B cell (primary cell): ENCODE results near the gene RBBP8. TPM values are rescaled to one million over a fixed set of nuclear protein-coding genes. Genes with fewer than 3 reads are reported as not detected.

ENCODE experiments used
- ATAC-seq: fragments of 200-7000 bp; cut with Tn5 transposase; one replicate; pipeline ENCODE4 v1.10.0; 2021; ENCODE audit warnings: low read depth, mild to moderate bottlenecking, moderate number of reproducible peaks, moderate library complexity
- CTCF ChIA-PET: fragments of 350-600 bp; sonication (Branson Sonifier 250); formaldehyde crosslinking; loops from one replicate; lab custom pipeline; 2021; ENCODE audit warnings: antibody characterized with exemption, inconsistent platforms; lab: Charles Lee
- POLR2A ChIA-PET: fragments of 350-600 bp; sonication (Branson Sonifier 250); formaldehyde crosslinking; loops from one replicate; lab custom pipeline; 2021; ENCODE audit warnings: antibody characterized with exemption; lab: Charles Lee
- DNase-seq: peaks from one replicate; pipeline ENCODE4 v3.0.0; 2013
- H2AFZ ChIP-seq: 2 replicates; pipeline ENCODE4 v1.6.1; 2012; ENCODE audit warnings: mild to moderate bottlenecking, low read depth, low read length; ENCODE audit not compliant: insufficient read depth, poor library complexity, severe bottlenecking
- H3K27ac ChIP-seq, 2 donors: 1 replicate in 1 of 2; 2 replicates in 1 of 2; pipeline ENCODE4 v1.5.1; 2012 to 2013; ENCODE audit warnings: low read length in 2 of 2, mild to moderate bottlenecking in 2 of 2, moderate library complexity in 1 of 2
- H3K27me3 ChIP-seq, 4 experiments: fragments of 200-600 bp in 1 of 4; sonication (generic) in 1 of 4; replicated peaks in 1 of 4; 1 replicate in 2 of 4; 2 replicates in 2 of 4; pipeline versions ENCODE4 v1.6.1 to v1.7.0; 2013 to 2016; ENCODE audit warnings: low read length in 3 of 4, mild to moderate bottlenecking in 2 of 4, mixed read lengths in 1 of 4, moderate library complexity in 1 of 4; ENCODE audit not compliant: insufficient read depth in 4 of 4, control insufficient read depth in 3 of 4; ENCODE audit errors: control extremely low read depth in 1 of 4
- H3K36me3 ChIP-seq, 2 experiments: replicated peaks in 1 of 2; 1 replicate in 1 of 2; 2 replicates in 1 of 2; pipeline versions ENCODE4 v1.6.1 to v1.7.1; 2013; ENCODE audit warnings: low read length in 1 of 2; ENCODE audit not compliant: insufficient read depth in 2 of 2, control insufficient read depth in 1 of 2; ENCODE audit errors: control extremely low read depth in 1 of 2, extremely low read depth in 1 of 2
- H3K4me1 ChIP-seq, 2 donors: fragments of 200-600 bp in 1 of 2; sonication (generic) in 1 of 2; 1 replicate in 1 of 2; 2 replicates in 1 of 2; pipeline versions ENCODE4 v1.5.1 to v1.6.1; 2013 to 2017; ENCODE audit warnings: low read length in 2 of 2; ENCODE audit not compliant: control insufficient read depth in 2 of 2, insufficient read depth in 2 of 2
- H3K4me2 ChIP-seq: replicated peaks from 2 replicates; pipeline ENCODE3; 2012; ENCODE audit warnings: mild to moderate bottlenecking, low read depth, low read length; ENCODE audit not compliant: poor library complexity, severe bottlenecking
- H3K4me3 ChIP-seq, 5 experiments: fragments of 200-600 bp in 1 of 5; sonication (generic) in 1 of 5; 1 replicate in 3 of 5; 2 replicates in 2 of 5; pipeline versions ENCODE4 v1.5.1 to v1.7.0; 2011 to 2016; ENCODE audit warnings: low read length in 4 of 5, mild to moderate bottlenecking in 4 of 5, low read depth in 2 of 5, control low read depth in 1 of 5, moderate library complexity in 1 of 5; ENCODE audit not compliant: insufficient read depth in 1 of 5; ENCODE audit errors: control extremely low read depth in 1 of 5, extremely low read depth in 1 of 5
- H3K79me2 ChIP-seq: fragments of 200-600 bp; sonication (generic); one replicate; pipeline ENCODE4 v1.6.0; 2016; ENCODE audit warnings: low read length; ENCODE audit not compliant: control insufficient read depth, insufficient read depth
- H3K9ac ChIP-seq: fragments of 200-600 bp; sonication (generic); 2 replicates; pipeline ENCODE4 v1.6.1; 2017; ENCODE audit warnings: mild to moderate bottlenecking, low read length, moderate library complexity
- H3K9me3 ChIP-seq, 3 donors: one replicate each; pipeline versions ENCODE4 v1.6.1 to v1.7.1; 2013; ENCODE audit warnings: low read length in 2 of 3; ENCODE audit not compliant: control insufficient read depth in 2 of 3, insufficient read depth in 1 of 3; ENCODE audit errors: control extremely low read depth in 1 of 3
- H4K20me1 ChIP-seq: 2 replicates; pipeline ENCODE4 v1.6.0; 2012; ENCODE audit warnings: mild to moderate bottlenecking, low read length; ENCODE audit not compliant: insufficient read depth, control insufficient read depth, poor library complexity, severe bottlenecking
- H3K27ac Mint-ChIP-seq: one replicate; pipeline ENCODE4 v1.8.0; 2021; ENCODE audit warnings: mixed read lengths
- H3K27me3 Mint-ChIP-seq: one replicate; pipeline ENCODE4 v1.8.0; 2021; ENCODE audit warnings: mixed read lengths
- H3K4me1 Mint-ChIP-seq: one replicate; pipeline ENCODE4 v1.8.0; 2021; ENCODE audit warnings: mixed read lengths
- H3K4me3 Mint-ChIP-seq: one replicate; pipeline ENCODE4 v1.8.0; 2021; ENCODE audit warnings: mixed read lengths
- H3K9me3 Mint-ChIP-seq: one replicate; pipeline ENCODE4 v1.8.0; 2022; ENCODE audit warnings: mixed read lengths; ENCODE audit not compliant: insufficient read depth
- CTCF ChIP-seq: fragments of 200-600 bp; IDR thresholded peaks from one replicate; pipeline ENCODE4 v1.8.0; 2022; ENCODE audit warnings: antibody characterized with exemption, mild to moderate bottlenecking
- EZH2 ChIP-seq: IDR thresholded peaks from 2 replicates; pipeline ENCODE4 v1.6.1; 2012; ENCODE audit warnings: borderline replicate concordance, low read depth, mild to moderate bottlenecking, moderate library complexity, low read length; ENCODE audit not compliant: insufficient read depth, poor library complexity, severe bottlenecking
- WGBS: methylation state at CpG from one replicate; pipeline ENCODE4 v1.1.5; 2013; ENCODE audit warnings: missing lambda C conversion rate; ENCODE audit not compliant: insufficient coverage; 5-methylcytosine and 5-hydroxymethylcytosine counted together
- intact Hi-C: fragments of 100-400 bp; cut with micrococcal nuclease; formaldehyde crosslinking; loops from one replicate; pipeline ENCODE4 v1.10.0; 2022
- polyA plus RNA-seq: library from polyadenylated mRNA; depleted of rRNA; stranded (reverse); fragments of >200 nt; gene quantifications from 2 replicates; pipeline ENCODE4 v1.2.3, GENCODE V29; 2012
- total RNA-seq, 2 donors: library from RNA; stranded (reverse); fragments of 120-200 nt in 1 of 2; gene quantifications; 1 replicate in 1 of 2; 2 replicates in 1 of 2; pipeline versions ENCODE4 v1.2.3 to v1.2.4, GENCODE V29; 2013 to 2022

The RBBP8 gene
- total and polyA plus RNA-seq, 2 donors (not counting 1 experiment from before 2014, with no cell fraction given) = 2.9 to 18.0 TPM

- Histone ChIP-seq H3K27me3 (no peaks in the 10 kb centered on the region), H4K20me1 (no peaks in the 10 kb centered on the region), H2AFZ (no peak overlapping the region), H3K4me3 (no peak overlapping the region), H3K9ac (no peak overlapping the region), H3K4me1 (peaks cover 40 to 46% of the 10 kb centered on the region in 2 donors), H3K36me3 (no peaks in the 10 kb centered on the region), H3K79me2 (no peaks in the 10 kb centered on the region), H3K4me2 (no peak overlapping the region), H3K27ac (no peak overlapping the region), H3K9me3 (peaks cover 0 to 18% (median 1%) of the 10 kb centered on the region in 3 donors)
- WGBS = 100% methylated on average over 1 of the region's 7 CpGs
- Mint-ChIP-seq H3K9me3 (peaks cover 3% of the 10 kb centered on the region), H3K27ac (no peak overlapping the region), H3K27me3 (no peaks in the 10 kb centered on the region), H3K4me1 (peaks cover 39% of the 10 kb centered on the region), H3K4me3 (no peak overlapping the region)
- ATAC-seq (no peak), DNase-seq (no peak)
- CTCF ChIA-PET = no interaction called here
- intact Hi-C loops = no loop called here
- TF ChIP-seq CTCF (no peak), EZH2 (no peak)
- POLR2A ChIA-PET = no interaction called here
These were observed 132.9 kb downstream of the RBBP8 start for GRCh38 chr18:23066060-23066459.

GRCh38 chr18:23066504-23067039 is 133.4 kb downstream of the RBBP8 start:
- Histone ChIP-seq H3K27ac (no peak overlapping the region), H2AFZ (no peak overlapping the region), H3K9me3 (peaks cover 0 to 18% (median 1%) of the 10 kb centered on the region in 3 donors), H3K27me3 (no peaks in the 10 kb centered on the region), H3K4me2 (no peak overlapping the region), H3K4me1 (peaks cover 46 to 51% of the 10 kb centered on the region in 2 donors), H3K9ac (no peak overlapping the region), H4K20me1 (no peaks in the 10 kb centered on the region), H3K4me3 (no peak overlapping the region), H3K36me3 (no peaks in the 10 kb centered on the region), H3K79me2 (no peaks in the 10 kb centered on the region)
- H3K9me3 Mint-ChIP-seq = peaks cover 3% of the 10 kb centered on the region
- H3K4me1 Mint-ChIP-seq = peaks cover 44% of the 10 kb centered on the region
- no peak overlapping the region for H3K4me3 Mint-ChIP-seq
- no peaks in the 10 kb centered on the region for H3K27me3 Mint-ChIP-seq
- no peak for TF ChIP-seq EZH2
- no peak for TF ChIP-seq CTCF
- ATAC-seq (no peak), DNase-seq (no peak)
- POLR2A ChIA-PET = interaction anchor here (0.7 kb wide), 1 partner anchor 13 kb away, joined by 3 read pairs; no protein-coding TSS in a partner anchor
- 96% methylated on average over 5 of the region's 5 CpGs for WGBS
- intact Hi-C loops = no loop called here
- H3K27ac Mint-ChIP-seq = no peak overlapping the region
- CTCF ChIA-PET = no interaction called here
